HG03066 (cell line): ENCODE results near the gene SMAP1.

Experiments
- ATAC-seq: cut with Tn5 transposase; IDR thresholded peaks from one replicate; pipeline ENCODE4 v1.9.1; 2021; ENCODE audit warnings: low read depth; ENCODE audit not compliant: unreplicated experiment

Gene SMAP1

GRCh38 chr6:70676821-70677220, 9.1 kb downstream of the SMAP1 start:
- no peak for ATAC-seq

GRCh38 chr6:70680396-70680795, 12.7 kb downstream of the SMAP1 start:
- no peak for ATAC-seq

DNA sequence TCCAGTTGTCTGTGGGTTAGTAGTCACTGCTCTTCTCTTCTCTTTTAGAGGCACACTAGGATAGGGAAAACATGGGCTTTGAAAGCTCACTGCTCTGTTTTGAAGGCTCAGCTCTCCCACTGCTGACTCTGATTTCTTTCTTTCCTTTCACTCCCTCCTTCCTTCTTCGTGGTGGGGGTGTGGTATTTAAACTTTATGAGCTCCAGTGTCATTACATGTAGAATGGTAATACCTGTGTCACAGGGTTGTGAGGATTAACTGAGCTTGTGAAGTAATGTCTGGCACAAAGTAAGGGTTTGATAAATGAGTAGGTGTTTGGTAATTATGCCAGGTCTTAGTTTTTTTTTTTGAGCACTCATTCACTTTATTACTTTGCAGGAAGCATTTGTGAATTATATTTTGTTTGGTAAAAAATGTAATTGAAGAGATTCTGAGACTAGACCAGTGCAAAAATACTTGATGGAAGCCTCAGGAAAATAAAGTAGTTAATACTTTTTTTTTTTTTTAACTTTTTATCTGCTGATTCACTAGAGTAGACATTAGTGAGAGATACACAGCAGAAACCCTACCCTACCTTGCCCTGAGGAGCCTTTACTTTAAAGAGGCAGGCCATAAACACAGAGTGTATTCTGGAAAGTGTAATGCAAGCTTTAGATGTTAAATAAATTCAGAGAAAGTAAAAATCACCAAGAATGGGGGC, 17.3 kb downstream of the SMAP1 start:
- no peak for ATAC-seq

DNA sequence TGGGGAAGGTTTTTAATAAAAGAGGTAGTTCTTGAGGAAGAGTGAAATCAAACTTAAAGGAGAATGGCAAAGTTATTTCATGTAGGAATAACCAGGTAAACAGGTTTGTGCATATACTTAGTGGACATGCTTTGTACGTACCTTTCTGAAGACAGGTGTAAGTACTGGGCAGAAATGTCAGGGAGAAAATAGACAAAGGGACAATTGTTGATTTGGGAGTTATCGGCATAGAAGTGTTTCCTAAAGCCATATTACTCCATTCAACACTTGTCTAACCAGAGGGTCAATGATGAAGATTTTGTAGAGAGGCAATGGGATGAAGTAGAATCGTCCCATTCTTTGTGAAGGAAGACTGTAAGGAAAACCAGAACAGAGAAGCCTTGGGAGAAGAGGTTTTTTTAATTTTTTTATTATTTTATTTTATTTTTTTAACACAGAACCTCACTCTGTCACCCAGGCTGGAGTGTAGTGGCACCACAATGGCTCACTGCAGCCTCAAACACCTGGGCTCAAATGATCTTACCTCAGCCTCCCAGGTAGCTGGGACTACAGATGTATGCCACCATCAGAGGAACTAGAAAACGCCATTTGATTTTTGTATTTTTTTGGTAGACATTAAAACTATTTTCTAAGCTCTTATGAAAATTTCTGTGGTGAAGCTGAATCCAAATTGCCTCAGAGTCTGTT, 18.0 kb downstream of the SMAP1 start:
- no peak for ATAC-seq

GRCh38 chr6:70686548-70687133, 19.0 kb downstream of the SMAP1 start:
- no peak for ATAC-seq

DNA sequence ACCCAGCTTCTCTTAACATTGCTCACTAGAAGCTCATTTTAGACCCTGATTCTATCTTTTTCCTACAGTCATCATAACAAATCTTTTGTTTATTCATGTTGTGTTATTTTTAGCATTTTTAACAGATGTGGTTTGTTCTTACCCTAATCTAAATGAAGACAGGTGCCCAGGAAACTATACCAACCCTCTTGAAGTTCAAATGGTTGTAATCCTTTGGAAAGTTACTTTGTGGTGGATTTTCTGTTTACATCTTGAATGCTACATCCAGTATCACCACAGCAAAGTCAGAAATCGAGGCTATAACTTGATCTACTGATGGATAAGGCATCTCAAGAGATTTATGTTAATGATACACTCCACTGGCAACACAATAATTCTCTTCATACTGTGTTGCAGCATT, 26.2 kb downstream of the SMAP1 start:
- ATAC-seq: no peak

GRCh38 chr6:70694371-70694770, 26.7 kb downstream of the SMAP1 start:
- no peak for ATAC-seq

GRCh38 chr6:70700922-70701876, 33.5 kb downstream of the SMAP1 start:
- ATAC-seq: no peak

DNA sequence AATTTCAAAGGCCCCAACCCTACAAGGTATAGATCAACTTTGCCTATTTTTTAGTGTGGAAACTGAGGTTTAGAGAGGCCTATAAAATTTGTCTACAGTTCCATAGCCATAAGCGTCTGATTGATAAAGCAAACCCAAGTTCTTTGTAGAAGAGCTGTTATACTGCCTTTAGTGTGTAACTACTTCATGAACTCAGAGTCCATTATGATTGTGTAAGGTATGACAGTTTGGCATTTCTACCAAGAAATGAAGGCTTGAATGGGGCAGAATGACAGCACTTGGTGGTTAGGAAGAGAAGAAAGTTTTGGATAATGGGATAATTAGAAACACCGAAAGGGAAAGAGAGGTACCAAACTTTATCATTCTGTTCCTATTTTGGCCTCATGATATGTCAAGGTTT, 38.1 kb downstream of the SMAP1 start:
- no peak for ATAC-seq

GRCh38 chr6:70706491-70707123, 38.9 kb downstream of the SMAP1 start:
- ATAC-seq: no peak

DNA sequence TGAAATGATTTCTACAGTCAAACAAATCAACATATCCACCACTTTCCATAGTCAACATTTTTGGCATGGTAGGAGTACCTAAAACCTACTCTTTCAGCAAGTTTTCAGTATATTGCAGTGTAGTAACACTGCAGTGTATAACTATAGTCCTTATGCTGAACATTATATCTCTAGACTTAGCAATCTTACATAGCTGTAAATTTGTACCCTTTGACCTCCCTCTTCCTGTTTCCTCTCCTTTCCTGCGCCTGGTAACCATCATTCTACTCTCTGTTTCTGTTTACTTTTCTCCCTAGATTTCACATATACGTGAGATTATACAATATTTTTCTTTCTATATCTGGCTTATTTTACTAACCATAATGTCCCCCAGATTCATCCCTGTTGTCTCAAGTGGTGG, 40.2 kb downstream of the SMAP1 start:
- ATAC-seq: no peak

- no peak for ATAC-seq
These were observed 40.8 kb downstream of the SMAP1 start for GRCh38 chr6:70708448-70708847.

DNA sequence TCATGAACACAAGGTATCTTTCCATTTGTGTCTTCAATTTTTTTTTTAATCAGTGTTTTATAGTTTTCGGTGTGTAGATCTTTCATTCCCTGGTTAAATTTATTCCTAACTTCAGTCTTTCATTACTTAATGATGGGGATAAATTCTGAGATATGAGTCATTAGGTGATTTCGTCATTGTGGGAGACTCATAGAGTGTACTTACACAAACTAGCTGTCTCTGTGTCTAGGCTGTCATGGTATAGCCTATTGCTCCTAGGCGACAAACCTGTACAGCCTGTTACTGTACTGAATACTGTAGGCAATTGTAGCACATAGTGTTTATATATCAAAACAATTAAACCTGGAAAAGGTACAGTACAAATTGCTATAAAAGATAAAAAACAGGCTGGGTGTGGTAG, 42.1 kb downstream of the SMAP1 start:
- ATAC-seq: no peak

- no peak for ATAC-seq
These were observed 47.1 kb downstream of the SMAP1 start for GRCh38 chr6:70714716-70715257.

DNA sequence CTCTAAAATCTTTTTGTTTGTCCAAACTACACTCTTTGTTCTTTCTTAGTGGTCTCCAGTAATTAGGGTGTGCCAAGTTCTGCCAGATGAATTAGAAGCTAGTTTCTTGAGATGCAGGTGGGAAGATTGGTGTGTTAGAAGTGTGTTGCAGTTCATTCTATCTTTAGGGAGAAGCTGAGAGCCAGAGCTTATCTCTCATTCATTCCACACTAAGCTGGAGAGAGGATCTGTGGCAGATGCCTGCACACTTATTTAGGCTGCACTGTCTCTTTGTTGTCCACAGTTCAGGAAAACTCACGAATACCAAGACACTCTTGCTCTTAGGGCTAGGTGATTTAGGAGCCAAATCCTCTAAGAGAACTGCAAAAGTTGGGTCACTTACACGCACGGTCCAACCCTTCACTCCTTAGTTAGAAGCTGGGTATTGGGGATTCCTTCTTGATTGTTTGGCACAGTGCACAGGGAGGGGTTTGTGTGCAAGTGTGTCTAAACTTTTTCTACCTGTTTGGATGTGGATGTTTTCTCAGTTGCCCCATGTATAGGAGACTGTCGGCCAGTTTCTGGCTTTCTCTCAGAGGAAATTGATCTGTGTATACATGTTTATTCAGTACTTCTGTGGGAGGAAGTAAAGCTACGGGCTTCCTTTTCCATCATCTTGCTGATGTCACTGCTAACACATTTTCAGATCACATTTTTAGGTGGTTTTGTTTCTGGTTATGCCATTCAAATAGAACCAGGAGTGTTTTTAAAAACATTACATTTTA, 49.5 kb downstream of the SMAP1 start:
- ATAC-seq: no peak

DNA sequence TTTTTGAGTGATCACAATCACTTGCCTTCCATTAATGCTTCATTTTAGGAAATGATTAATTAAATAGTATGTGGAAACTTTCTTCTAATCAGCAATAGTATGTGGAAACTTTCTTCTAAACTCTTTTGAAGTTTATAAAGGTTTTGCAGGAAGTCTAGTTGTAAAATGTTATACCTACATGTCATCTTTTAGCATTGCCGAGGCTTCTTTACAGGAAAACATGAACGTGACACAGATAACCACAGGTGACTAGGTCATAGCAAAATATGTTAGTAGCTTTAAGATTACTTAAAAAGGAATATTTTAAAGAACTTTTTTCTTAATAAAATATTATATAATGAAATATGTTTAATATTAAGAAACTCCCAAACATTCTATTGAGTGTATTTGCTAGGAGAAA, 56.8 kb downstream of the SMAP1 start:
- ATAC-seq: no peak

DNA sequence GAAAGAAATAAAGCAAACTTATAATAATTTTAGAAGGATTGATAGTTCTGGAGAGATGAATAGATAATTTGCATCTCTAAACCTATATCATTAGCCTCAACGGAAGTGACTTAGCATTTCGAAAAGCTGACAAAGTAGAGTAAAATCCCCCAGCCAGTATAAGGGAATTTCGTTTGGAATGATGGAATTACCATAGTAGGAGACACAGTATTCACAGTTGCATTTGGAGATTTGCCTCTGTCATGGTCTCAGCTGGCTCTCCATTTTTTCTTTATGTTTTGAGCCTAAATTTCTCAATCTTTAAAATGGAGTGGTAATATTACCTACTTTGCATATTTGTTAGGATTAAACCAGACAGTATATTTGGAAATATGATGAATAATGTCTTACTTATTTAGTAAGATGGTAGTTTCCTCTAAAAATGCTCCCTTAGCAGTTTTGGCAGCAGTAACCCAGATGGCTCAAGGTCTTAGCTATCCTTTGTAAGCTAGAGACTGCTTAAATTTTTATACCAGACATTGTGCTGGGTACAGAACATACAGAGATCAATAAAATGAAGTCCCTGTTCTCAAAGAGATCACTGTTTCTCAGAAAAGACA, 58.2 kb downstream of the SMAP1 start:
- ATAC-seq: no peak

DNA sequence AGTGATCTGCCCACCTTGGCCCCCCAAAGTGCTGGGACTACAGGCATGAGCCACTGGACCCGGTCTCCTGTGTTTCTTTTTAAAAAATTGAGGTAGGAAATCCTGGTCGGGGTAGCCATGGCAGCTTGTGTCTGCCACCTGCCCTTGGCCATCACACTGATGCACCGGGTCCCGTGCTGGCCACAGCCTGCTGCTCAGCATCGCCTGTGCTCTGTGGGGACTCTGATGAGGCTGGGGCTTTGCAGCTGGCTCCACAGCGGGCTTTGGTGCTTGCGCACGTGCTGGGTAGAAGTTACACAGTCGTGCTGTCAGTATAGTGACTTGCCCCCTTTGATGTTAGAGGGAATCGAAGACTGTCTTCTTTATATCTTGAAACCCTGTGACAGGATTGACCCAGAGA, 66.7 kb downstream of the SMAP1 start:
- no peak for ATAC-seq

DNA sequence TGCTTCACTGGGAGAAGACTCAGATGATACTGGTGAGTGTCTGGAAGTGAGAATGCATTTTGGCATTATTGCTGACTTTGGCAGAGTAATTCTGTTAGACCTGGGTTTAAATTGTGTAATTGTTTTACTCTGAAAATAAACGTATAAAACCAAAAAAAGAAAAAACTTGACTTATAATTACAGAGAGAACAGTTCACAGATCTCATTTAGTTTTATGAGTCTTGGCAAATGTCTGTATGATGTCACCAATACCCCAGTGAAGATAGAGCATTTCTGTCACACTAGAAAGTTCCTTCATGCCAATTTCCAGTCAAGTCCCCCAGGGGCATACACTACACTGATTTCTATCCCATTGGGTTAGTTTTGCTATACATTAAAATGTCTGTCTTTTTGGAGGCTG, 67.3 kb downstream of the SMAP1 start:
- no peak for ATAC-seq
